HG03159 (cell line): ENCODE data around the gene APEX2.
"Not testable (repeated sequence)": the region's sequence is repeated elsewhere in the genome, so short reads cannot be mapped to it uniquely, and the experiment has no call there.

Source experiments
- ATAC-seq: cut with Tn5 transposase; IDR thresholded peaks from one replicate; pipeline ENCODE4 v1.9.1; 2021; ENCODE audit warnings: mild to moderate bottlenecking, moderate library complexity; ENCODE audit not compliant: unreplicated experiment

APEX2 gene

GRCh38 chrX:54999717-55000598 is at the start of gene APEX2:
Gene APEX2, plus strand, starts transcription at chrX:55000363. Its CDS starts 60 bp downstream, at chrX:55000423.
- ATAC-seq = peak; percentile 92

- ATAC-seq = no peak
These were observed 49.3 kb upstream of the APEX2 start for GRCh38 chrX:54950730-54951375.

GRCh38 chrX:54961750-54962149 is 38.4 kb upstream of the APEX2 start:
- ATAC-seq = no peak

- ATAC-seq = no peak
These were observed 35.2 kb upstream of the APEX2 start for GRCh38 chrX:54964766-54965497.

- no peak for ATAC-seq
These were observed 22.8 kb upstream of the APEX2 start for GRCh38 chrX:54977387-54977786.

GRCh38 chrX:54978448-54978847 is 21.7 kb upstream of the APEX2 start:
- ATAC-seq = no peak

- ATAC-seq = no peak
These were observed 20.7 kb upstream of the APEX2 start for GRCh38 chrX:54979432-54979831.

GRCh38 chrX:54980334-54980733 is 19.8 kb upstream of the APEX2 start:
- no peak for ATAC-seq

- not testable (repeated sequence) for ATAC-seq
These were observed 16.9 kb upstream of the APEX2 start for GRCh38 chrX:54983306-54983705.

GRCh38 chrX:54991706-54992105 is 8.5 kb upstream of the APEX2 start:
- no peak for ATAC-seq

GRCh38 chrX:54992911-54993622 is 7.1 kb upstream of the APEX2 start:
- ATAC-seq = no peak

- no peak for ATAC-seq
These were observed 6.1 kb upstream of the APEX2 start, which contains the start of gene PFKFB1 for GRCh38 chrX:54994099-54994498. Gene PFKFB1, minus strand, starts transcription at chrX:54994188. Its CDS starts 181 bp downstream, at chrX:54994007.

GRCh38 chrX:54994668-54995351 is 5.4 kb upstream of the APEX2 start:
- no peak for ATAC-seq

GRCh38 chrX:54995621-54996020 is 4.5 kb upstream of the APEX2 start:
- ATAC-seq = no peak

- no peak for ATAC-seq
These were observed 4.1 kb downstream of the APEX2 start for GRCh38 chrX:55004231-55004630.

- no peak for ATAC-seq
These were observed 5.1 kb downstream of the APEX2 start for GRCh38 chrX:55005256-55005655.

GRCh38 chrX:55006827-55007621 is 6.9 kb downstream of the APEX2 start:
- ATAC-seq = no peak

- no peak for ATAC-seq
These were observed 7.5 kb downstream of the APEX2 start for GRCh38 chrX:55007656-55008055.

GRCh38 chrX:55008571-55009358 is 8.6 kb downstream of the APEX2 start:
- ATAC-seq = no peak
